ENCODE results near the gene EPG5. TPM values are rescaled to one million over a fixed set of nuclear protein-coding genes. Genes with fewer than 3 reads are reported as not detected.

EPG5 gene
- total RNA-seq, 1 experiment from 2014 or later: 16.1 TPM

DNA sequence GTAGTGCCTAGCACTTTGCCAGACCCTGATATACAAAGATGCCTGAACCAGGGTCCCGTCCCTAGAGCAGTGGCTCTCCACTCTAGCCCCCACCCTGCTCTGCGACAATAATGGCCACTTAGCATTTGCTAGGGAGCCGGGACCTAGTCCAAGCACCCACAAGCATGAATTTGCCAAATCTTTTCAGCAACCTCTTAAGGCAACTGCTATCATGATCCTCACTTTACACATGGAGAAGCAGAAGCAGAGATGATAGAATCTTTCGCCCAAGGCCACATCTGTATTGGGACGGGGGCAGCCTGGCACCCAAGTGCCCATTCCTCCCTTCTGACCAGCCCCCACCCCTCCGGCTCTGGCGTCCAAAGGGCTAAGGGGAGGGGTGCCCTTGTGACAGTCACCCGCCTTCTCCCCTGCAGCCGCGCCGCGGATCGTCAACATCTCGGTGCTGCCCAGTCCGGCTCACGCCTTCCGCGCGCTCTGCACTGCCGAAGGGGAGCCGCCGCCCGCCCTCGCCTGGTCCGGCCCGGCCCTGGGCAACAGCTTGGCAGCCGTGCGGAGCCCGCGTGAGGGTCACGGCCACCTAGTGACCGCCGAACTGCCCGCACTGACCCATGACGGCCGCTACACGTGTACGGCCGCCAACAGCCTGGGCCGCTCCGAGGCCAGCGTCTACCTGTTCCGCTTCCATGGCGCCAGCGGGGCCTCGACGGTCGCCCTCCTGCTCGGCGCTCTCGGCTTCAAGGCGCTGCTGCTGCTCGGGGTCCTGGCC, 128.6 kb downstream of the EPG5 start:
- Histone ChIP-seq H2BK120ac (ENCODE audit: low read depth, low read length, poor library complexity, severe bottlenecking) (no peak overlapping the region), H4K91ac (ENCODE audit: insufficient read length, low read depth, low read length) (no peak overlapping the region), H4K8ac (replicated peaks; ENCODE audit: insufficient read length, low read depth, low read length) (no peak overlapping the region), H4K5ac (ENCODE audit: insufficient read length, low read depth, low read length) (no peak overlapping the region), H3K27me3 (ENCODE audit: insufficient read depth, low read length) (peaks cover 4% of the 10 kb centered on the region; the same call in 1 of the 2 replicates), H3K9me3 (ENCODE audit: control insufficient read depth, low read depth, low read length) (no peaks in the 10 kb centered on the region), H3K23me2 (ENCODE audit: insufficient read length, low read depth, low read length, poor library complexity, severe bottlenecking) (no peaks in the 10 kb centered on the region), H3K4me2 (ENCODE audit: insufficient read depth, insufficient read length, low read length) (peak overlapping the region; percentile 15), H3K79me1 (ENCODE audit: insufficient read depth, low read depth, low read length, poor library complexity, severe bottlenecking) (no peaks in the 10 kb centered on the region), H4K20me1 (ENCODE audit: control insufficient read depth, insufficient read depth, insufficient read length) (no peaks in the 10 kb centered on the region), H3K56ac (ENCODE audit: insufficient read length, low read depth, low read length) (no peak overlapping the region), H3K14ac (ENCODE audit: insufficient read depth, low read length) (no peak overlapping the region; the same call in 1 of the 2 replicates), H2AFZ (ENCODE audit: low read length) (no peak overlapping the region), H2BK15ac (ENCODE audit: low read depth, low read length) (no peak overlapping the region), H3K79me2 (ENCODE audit: insufficient read depth, low read length) (no peaks in the 10 kb centered on the region), H3K4me1 (ENCODE audit: insufficient read depth, low read length) (0 out of 2 replicates have a peak, but pooled peaks cover 4% of the 10 kb centered on the region), H3K9ac (ENCODE audit: extremely low read depth, insufficient read length, low read length) (no peak overlapping the region), H3K4ac (ENCODE audit: low read depth, low read length) (no peak overlapping the region), H2BK20ac (ENCODE audit: low read depth, low read length, poor library complexity, severe bottlenecking) (no peak overlapping the region), H2BK12ac (ENCODE audit: insufficient read length, low read depth, low read length) (no peak overlapping the region), H3K27ac (ENCODE audit: insufficient read length, low read depth, low read length) (no peak overlapping the region), H3K18ac (ENCODE audit: insufficient read length, low read depth, low read length) (no peak overlapping the region), H3K23ac (ENCODE audit: insufficient read length, low read depth, low read length) (no peak overlapping the region), H2AK5ac (ENCODE audit: insufficient read length, low read length) (no peak overlapping the region), H3T11ph (ENCODE audit: low read length) (no peak overlapping the region), H2BK5ac (ENCODE audit: insufficient read length, low read length) (no peak overlapping the region)
- Mint-ChIP-seq H3K36me3 (ENCODE audit: insufficient read depth in 1 of 3, low read depth in 3 of 3) (no peaks in the 10 kb centered on the region), H3K9me3 (no peaks in the 10 kb centered on the region), H3K27ac (no peak overlapping the region), H3K27me3 (ENCODE audit: low read depth) (peaks cover 48% of the 10 kb centered on the region), H3K4me1 (peaks cover 27 to 36% of the 10 kb centered on the region in 2 experiments), H3K4me3 (peak overlapping the region in 1 of 2 experiments; percentile 56; a peak in 2 of 5 replicates)
- TF ChIP-seq, protein P1, sequence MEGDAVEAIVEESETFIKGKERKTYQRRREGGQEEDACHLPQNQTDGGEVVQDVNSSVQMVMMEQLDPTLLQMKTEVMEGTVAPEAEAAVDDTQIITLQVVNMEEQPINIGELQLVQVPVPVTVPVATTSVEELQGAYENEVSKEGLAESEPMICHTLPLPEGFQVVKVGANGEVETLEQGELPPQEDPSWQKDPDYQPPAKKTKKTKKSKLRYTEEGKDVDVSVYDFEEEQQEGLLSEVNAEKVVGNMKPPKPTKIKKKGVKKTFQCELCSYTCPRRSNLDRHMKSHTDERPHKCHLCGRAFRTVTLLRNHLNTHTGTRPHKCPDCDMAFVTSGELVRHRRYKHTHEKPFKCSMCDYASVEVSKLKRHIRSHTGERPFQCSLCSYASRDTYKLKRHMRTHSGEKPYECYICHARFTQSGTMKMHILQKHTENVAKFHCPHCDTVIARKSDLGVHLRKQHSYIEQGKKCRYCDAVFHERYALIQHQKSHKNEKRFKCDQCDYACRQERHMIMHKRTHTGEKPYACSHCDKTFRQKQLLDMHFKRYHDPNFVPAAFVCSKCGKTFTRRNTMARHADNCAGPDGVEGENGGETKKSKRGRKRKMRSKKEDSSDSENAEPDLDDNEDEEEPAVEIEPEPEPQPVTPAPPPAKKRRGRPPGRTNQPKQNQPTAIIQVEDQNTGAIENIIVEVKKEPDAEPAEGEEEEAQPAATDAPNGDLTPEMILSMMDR (conservative IDR thresholded peaks at IDR 0.05): no peak
- DNase-seq: no peak
- no CpG with 5 or more reads among the region's 53 CpGs for WGBS (ENCODE audit: extremely low coverage, insufficient read length, low lambda C conversion rate)
